Osteocyte (in vitro differentiated cells): ENCODE data around the gene OSBPL3. TPM values are rescaled to one million over a fixed set of nuclear protein-coding genes. Genes with fewer than 3 reads are reported as not detected.

ENCODE experiments used
- DNase-seq: peaks from one replicate; pipeline ENCODE4 v3.0.0; 2021; ENCODE audit warnings: mixed read lengths; ENCODE audit not compliant: unreplicated experiment; ENCODE audit errors: extremely low spot score
- H3K27ac Mint-ChIP-seq: one replicate; pipeline ENCODE4 v1.8.0; 2021; ENCODE audit warnings: mild to moderate bottlenecking, mixed read lengths; ENCODE audit not compliant: unreplicated experiment
- H3K27me3 Mint-ChIP-seq: one replicate; pipeline ENCODE4 v1.8.0; 2021; ENCODE audit warnings: mixed read lengths; ENCODE audit not compliant: unreplicated experiment
- H3K36me3 Mint-ChIP-seq: one replicate; pipeline ENCODE4 v1.8.0; 2021; ENCODE audit warnings: mixed read lengths; ENCODE audit not compliant: unreplicated experiment
- H3K4me1 Mint-ChIP-seq: one replicate; pipeline ENCODE4 v1.8.0; 2021; ENCODE audit warnings: mixed read lengths; ENCODE audit not compliant: unreplicated experiment
- H3K4me3 Mint-ChIP-seq: one replicate; pipeline ENCODE4 v1.8.0; 2021; ENCODE audit warnings: mild to moderate bottlenecking, moderate library complexity, mixed read lengths; ENCODE audit not compliant: unreplicated experiment
- H3K9me3 Mint-ChIP-seq: one replicate; pipeline ENCODE4 v1.8.0; 2021; ENCODE audit warnings: mixed read lengths; ENCODE audit not compliant: unreplicated experiment
- total RNA-seq: library from RNA; stranded (reverse); gene quantifications from 2 replicates; pipeline ENCODE4 v1.2.1, GENCODE V29; 2021
- TF ChIP-seq, protein P1 (sequence below): fragments of 200-600 bp; sonication (generic); IDR thresholded peaks from 2 replicates; pipeline ENCODE4 v1.5.0; 2021; ENCODE audit warnings: antibody characterized with exemption, mild to moderate bottlenecking, moderate library complexity

The OSBPL3 gene
- total RNA-seq, 1 donor from 2014 or later, result 8.0 TPM

DNA sequence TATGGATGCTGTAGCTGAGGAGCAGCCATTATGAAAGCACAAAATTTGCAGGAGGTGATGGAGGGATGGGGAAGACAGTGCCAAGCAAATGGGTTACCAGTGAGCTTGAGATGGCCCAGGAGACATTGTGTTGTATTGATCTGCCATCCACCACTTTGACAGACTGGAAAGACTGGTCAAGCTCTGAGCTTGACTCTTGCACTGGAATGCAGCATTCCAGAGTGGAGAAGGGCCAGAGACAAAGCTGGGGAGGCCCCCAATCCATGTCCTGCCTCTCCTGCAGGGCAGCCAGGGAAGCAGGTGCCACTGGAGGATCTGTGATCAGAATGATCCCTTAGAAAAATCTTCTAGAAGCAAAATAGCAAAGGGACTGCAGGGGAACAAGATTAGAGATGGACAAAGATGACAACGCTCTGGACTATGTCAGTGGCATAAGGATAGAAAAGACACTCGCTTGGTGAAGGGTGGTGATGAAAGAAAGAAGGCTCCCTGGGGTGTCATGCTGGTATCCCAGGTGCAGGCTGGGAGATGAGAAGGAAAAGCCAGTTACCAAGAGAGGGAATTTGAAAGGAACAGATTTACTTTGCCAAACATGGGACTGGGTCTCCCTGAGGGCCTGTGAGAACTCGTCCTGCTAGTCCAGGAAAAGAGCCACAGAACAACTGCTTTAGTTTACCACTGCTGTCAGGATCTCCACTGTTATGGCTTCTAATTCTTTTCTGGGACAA is 227.7 kb downstream of the OSBPL3 start:
- TF ChIP-seq, protein P1, sequence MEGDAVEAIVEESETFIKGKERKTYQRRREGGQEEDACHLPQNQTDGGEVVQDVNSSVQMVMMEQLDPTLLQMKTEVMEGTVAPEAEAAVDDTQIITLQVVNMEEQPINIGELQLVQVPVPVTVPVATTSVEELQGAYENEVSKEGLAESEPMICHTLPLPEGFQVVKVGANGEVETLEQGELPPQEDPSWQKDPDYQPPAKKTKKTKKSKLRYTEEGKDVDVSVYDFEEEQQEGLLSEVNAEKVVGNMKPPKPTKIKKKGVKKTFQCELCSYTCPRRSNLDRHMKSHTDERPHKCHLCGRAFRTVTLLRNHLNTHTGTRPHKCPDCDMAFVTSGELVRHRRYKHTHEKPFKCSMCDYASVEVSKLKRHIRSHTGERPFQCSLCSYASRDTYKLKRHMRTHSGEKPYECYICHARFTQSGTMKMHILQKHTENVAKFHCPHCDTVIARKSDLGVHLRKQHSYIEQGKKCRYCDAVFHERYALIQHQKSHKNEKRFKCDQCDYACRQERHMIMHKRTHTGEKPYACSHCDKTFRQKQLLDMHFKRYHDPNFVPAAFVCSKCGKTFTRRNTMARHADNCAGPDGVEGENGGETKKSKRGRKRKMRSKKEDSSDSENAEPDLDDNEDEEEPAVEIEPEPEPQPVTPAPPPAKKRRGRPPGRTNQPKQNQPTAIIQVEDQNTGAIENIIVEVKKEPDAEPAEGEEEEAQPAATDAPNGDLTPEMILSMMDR, result no peak
- peaks cover 12% of the 10 kb centered on the region for H3K4me1 Mint-ChIP-seq
- no peak overlapping the region for H3K4me3 Mint-ChIP-seq
- no peaks in the 10 kb centered on the region for H3K36me3 Mint-ChIP-seq
- DNase-seq, result no peak
- H3K9me3 Mint-ChIP-seq, result no peaks in the 10 kb centered on the region
- no peaks in the 10 kb centered on the region for H3K27me3 Mint-ChIP-seq
- H3K27ac Mint-ChIP-seq, result no peak overlapping the region

DNA sequence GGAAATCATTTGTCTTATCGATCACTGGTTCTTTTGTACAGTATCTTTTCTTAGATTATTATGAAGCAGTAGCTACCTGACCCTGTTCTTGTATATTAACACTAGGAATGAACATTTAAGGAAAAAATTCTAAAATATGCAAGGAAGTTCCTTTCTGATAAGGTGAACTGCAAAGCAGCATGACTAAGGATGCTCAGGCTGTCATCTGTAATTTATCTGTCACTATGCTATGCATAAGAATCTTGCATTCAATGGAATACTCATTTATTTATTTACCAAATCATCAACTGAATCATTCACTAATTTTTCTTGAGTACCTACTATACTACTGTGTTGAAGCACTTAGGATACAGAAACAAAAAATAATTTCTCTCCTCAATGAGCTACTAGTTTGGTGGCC is 228.5 kb downstream of the OSBPL3 start:
- Mint-ChIP-seq H3K4me3 (no peak overlapping the region), H3K9me3 (no peaks in the 10 kb centered on the region), H3K27me3 (no peaks in the 10 kb centered on the region), H3K27ac (no peak overlapping the region), H3K36me3 (no peaks in the 10 kb centered on the region), H3K4me1 (peaks cover 10% of the 10 kb centered on the region)
- TF ChIP-seq, protein P1, result no peak
- DNase-seq, result no peak

DNA sequence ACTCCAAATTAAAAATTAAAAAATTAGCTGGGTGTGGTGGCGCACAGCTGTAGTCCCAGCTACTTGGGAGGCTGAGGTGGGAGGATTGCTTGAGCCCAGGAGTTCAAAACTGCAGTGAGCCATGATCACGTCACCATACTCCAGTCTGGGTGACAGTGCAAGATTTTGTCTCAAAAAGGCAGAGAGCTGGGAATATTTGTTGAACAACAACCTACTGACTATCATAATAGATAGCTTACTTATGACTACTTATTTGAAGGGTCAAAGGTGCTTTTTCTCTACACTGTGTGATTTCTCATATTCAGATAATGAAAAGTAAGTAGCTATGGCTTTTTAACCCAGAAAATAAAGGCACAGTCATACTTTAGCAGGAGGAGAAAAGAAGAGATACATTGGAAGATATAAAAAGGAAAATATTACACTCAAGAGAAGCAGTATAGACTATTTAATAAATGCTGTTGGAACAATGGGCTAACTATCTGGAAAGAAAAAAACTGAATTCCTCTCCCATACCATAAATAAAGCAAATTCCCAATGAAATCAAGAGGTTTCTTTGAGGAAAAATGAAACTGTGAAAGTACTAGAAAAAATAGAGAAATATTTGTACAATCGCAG is 229.4 kb downstream of the OSBPL3 start:
- TF ChIP-seq, protein P1, result no peak
- Mint-ChIP-seq H3K9me3 (no peaks in the 10 kb centered on the region), H3K4me3 (no peak overlapping the region), H3K4me1 (peaks cover 5% of the 10 kb centered on the region), H3K27ac (no peak overlapping the region), H3K27me3 (no peaks in the 10 kb centered on the region), H3K36me3 (no peaks in the 10 kb centered on the region)
- DNase-seq, result no peak

DNA sequence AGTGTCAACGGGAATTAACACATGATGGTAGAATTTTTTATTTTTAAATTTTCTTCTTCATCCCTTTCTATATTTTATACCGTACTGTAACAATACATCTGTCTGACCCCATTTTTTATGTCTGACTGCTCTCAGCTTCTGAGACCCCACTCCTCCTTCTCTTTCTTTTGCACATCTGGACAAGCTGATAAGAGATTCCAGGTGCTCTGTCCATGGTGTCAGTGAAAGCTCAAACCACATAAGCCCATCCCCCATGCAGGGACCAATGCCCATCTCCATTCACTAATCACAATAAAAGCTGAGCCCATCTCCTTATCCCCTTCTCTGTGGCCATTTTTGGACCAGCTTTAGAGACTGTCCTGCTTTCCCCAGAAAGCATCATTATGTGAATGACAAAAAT is 231.5 kb downstream of the OSBPL3 start:
- H3K9me3 Mint-ChIP-seq, result no peaks in the 10 kb centered on the region
- TF ChIP-seq, protein P1, result no peak
- peaks cover 10% of the 10 kb centered on the region for H3K4me1 Mint-ChIP-seq
- DNase-seq, result no peak
- no peak overlapping the region for H3K4me3 Mint-ChIP-seq
- no peaks in the 10 kb centered on the region for H3K36me3 Mint-ChIP-seq
- H3K27me3 Mint-ChIP-seq, result no peaks in the 10 kb centered on the region
- H3K27ac Mint-ChIP-seq, result no peak overlapping the region

Other genes with a start within 250 kb of the OSBPL3 start
- 10.2 and 11.9 TPM in 2 replicates for gene GSDME, start 222.7 kb downstream of the OSBPL3 start, total RNA-seq
- 61.3 and 65.2 TPM in 2 replicates for gene CYCS, start 145.1 kb upstream of the OSBPL3 start, total RNA-seq
- gene NPVF, start 248.3 kb upstream of the OSBPL3 start, total RNA-seq, result not detected in 2 replicates